Measurements from ENCODE around the gene GLI1. TPM values are rescaled to one million over a fixed set of nuclear protein-coding genes. Genes with fewer than 3 reads are reported as not detected.
"Not testable (repeated sequence)": the region's sequence is repeated elsewhere in the genome, so short reads cannot be mapped to it uniquely, and the experiment has no call there.

GLI1 gene
- total RNA-seq, 2 donors from 2014 or later: 3.4 to 6.4 TPM

GRCh38 chr12:57435293-57435692 lies 24.3 kb upstream of the GLI1 start:
- H3K4me1 Mint-ChIP-seq: peaks cover 15% of the 10 kb centered on the region
- no peaks in the 10 kb centered on the region for H3K27me3 Mint-ChIP-seq (ENCODE audit: insufficient read depth)
- 60 to 86% methylated on average over 1 to 4 of the region's 4 CpGs for WGBS, 2 experiments (ENCODE audit: insufficient coverage in 1 of 2, insufficient read length in 1 of 2)
- no peaks in the 10 kb centered on the region for H3K36me3 Mint-ChIP-seq (ENCODE audit: low read depth)
- Histone ChIP-seq H3K4me3 (ENCODE audit: low read length) (no peak overlapping the region), H3K36me3 (ENCODE audit: control insufficient read depth, insufficient read depth, low read length) (no peaks in the 10 kb centered on the region), H3K27me3 (ENCODE audit: control insufficient read depth, insufficient read depth, low read length, poor library complexity, severe bottlenecking) (no peaks in the 10 kb centered on the region), H3K4me1 (ENCODE audit: control insufficient read depth, insufficient read depth, low read length) (peaks cover 6% of the 10 kb centered on the region), H3K27ac (ENCODE audit: low read depth, low read length) (no peak overlapping the region), H3K9ac (ENCODE audit: extremely low read depth, low read length, poor library complexity, severe bottlenecking) (no peak overlapping the region), H3K9me3 (ENCODE audit: control insufficient read depth, low read length) (no peaks in the 10 kb centered on the region)
- no peak overlapping the region for H3K4me3 Mint-ChIP-seq
- peaks cover under 1% of the 10 kb centered on the region for H3K9me3 Mint-ChIP-seq
- DNase-seq: no peak
- H3K27ac Mint-ChIP-seq: peak overlapping the region; percentile 55
- no peak for TF ChIP-seq CTCF (conservative IDR thresholded peaks at IDR 0.05)

GRCh38 chr12:57438400-57438799 lies 21.2 kb upstream of the GLI1 start:
- Mint-ChIP-seq H3K27me3 (ENCODE audit: insufficient read depth) (peaks cover 1% of the 10 kb centered on the region), H3K36me3 (ENCODE audit: low read depth) (peaks cover 2% of the 10 kb centered on the region), H3K4me1 (peaks cover 9% of the 10 kb centered on the region), H3K9me3 (peaks cover 14% of the 10 kb centered on the region), H3K4me3 (no peak overlapping the region), H3K27ac (no peak overlapping the region)
- H3K36me3 ChIP-seq (ENCODE audit: control insufficient read depth, insufficient read depth, low read length): no peaks in the 10 kb centered on the region
- H3K4me1 ChIP-seq (ENCODE audit: control insufficient read depth, insufficient read depth, low read length): peaks cover 6% of the 10 kb centered on the region
- no peak for DNase-seq
- TF ChIP-seq CTCF (conservative IDR thresholded peaks at IDR 0.05): no peak
- no peak overlapping the region for H3K9ac ChIP-seq (ENCODE audit: extremely low read depth, low read length, poor library complexity, severe bottlenecking)
- H3K27me3 ChIP-seq (ENCODE audit: control insufficient read depth, insufficient read depth, low read length, poor library complexity, severe bottlenecking): no peaks in the 10 kb centered on the region
- peaks cover 7% of the 10 kb centered on the region for H3K9me3 ChIP-seq (ENCODE audit: control insufficient read depth, low read length)
- 83% methylated on average over 1 of the region's 1 CpG; no CpG with 5 or more reads in 1 of the 2 experiments for WGBS, 2 experiments (ENCODE audit: insufficient coverage in 1 of 2, insufficient read length in 1 of 2)
- H3K4me3 ChIP-seq (ENCODE audit: low read length): no peak overlapping the region
- no peak overlapping the region for H3K27ac ChIP-seq (ENCODE audit: low read depth, low read length)

GRCh38 chr12:57439762-57440266 lies 19.8 kb upstream of the GLI1 start:
- H3K27me3 ChIP-seq (ENCODE audit: control insufficient read depth, insufficient read depth, low read length, poor library complexity, severe bottlenecking): no peaks in the 10 kb centered on the region
- Mint-ChIP-seq H3K4me1 (peaks cover 5% of the 10 kb centered on the region), H3K27me3 (ENCODE audit: insufficient read depth) (peaks cover 1% of the 10 kb centered on the region), H3K9me3 (peaks cover 14% of the 10 kb centered on the region), H3K27ac (no peak overlapping the region), H3K36me3 (ENCODE audit: low read depth) (peaks cover 2% of the 10 kb centered on the region), H3K4me3 (no peak overlapping the region)
- DNase-seq: no peak
- no peaks in the 10 kb centered on the region for H3K36me3 ChIP-seq (ENCODE audit: control insufficient read depth, insufficient read depth, low read length)
- WGBS, 2 experiments (ENCODE audit: insufficient coverage in 1 of 2, insufficient read length in 1 of 2): 91 to 100% methylated on average over 1 to 4 of the region's 4 CpGs
- no peak overlapping the region for H3K9ac ChIP-seq (ENCODE audit: extremely low read depth, low read length, poor library complexity, severe bottlenecking)
- H3K27ac ChIP-seq (ENCODE audit: low read depth, low read length): no peak overlapping the region
- H3K9me3 ChIP-seq (ENCODE audit: control insufficient read depth, low read length): peaks cover 7% of the 10 kb centered on the region
- peaks cover 2% of the 10 kb centered on the region for H3K4me1 ChIP-seq (ENCODE audit: control insufficient read depth, insufficient read depth, low read length)
- no peak overlapping the region for H3K4me3 ChIP-seq (ENCODE audit: low read length)
- TF ChIP-seq CTCF (conservative IDR thresholded peaks at IDR 0.05): no peak

GRCh38 chr12:57441393-57441792 lies 18.2 kb upstream of the GLI1 start:
- not testable (repeated sequence) for H3K27ac Mint-ChIP-seq; H3K27me3 ChIP-seq (ENCODE audit: control insufficient read depth, insufficient read depth, low read length, poor library complexity, severe bottlenecking); H3K4me1 ChIP-seq (ENCODE audit: control insufficient read depth, insufficient read depth, low read length); H3K9ac ChIP-seq (ENCODE audit: extremely low read depth, low read length, poor library complexity, severe bottlenecking); H3K4me1 Mint-ChIP-seq; H3K27ac ChIP-seq (ENCODE audit: low read depth, low read length); H3K9me3 ChIP-seq (ENCODE audit: control insufficient read depth, low read length); DNase-seq; H3K36me3 Mint-ChIP-seq (ENCODE audit: low read depth); H3K4me3 ChIP-seq (ENCODE audit: low read length); H3K27me3 Mint-ChIP-seq (ENCODE audit: insufficient read depth); H3K36me3 ChIP-seq (ENCODE audit: control insufficient read depth, insufficient read depth, low read length); H3K4me3 Mint-ChIP-seq
- WGBS, 2 experiments (ENCODE audit: insufficient coverage in 1 of 2, insufficient read length in 1 of 2): 60% methylated on average over 1 of the region's 2 CpGs; no CpG with 5 or more reads in 1 of the 2 experiments
- peaks cover 14% of the 10 kb centered on the region for H3K9me3 Mint-ChIP-seq

Data from endodermal cell (in vitro differentiated cells).